GM19025 (cell line): ENCODE measurements around the gene DENND4A.
"Not testable (repeated sequence)": the region's sequence is repeated elsewhere in the genome, so short reads cannot be mapped to it uniquely, and the experiment has no call there.

Experiments used
- ATAC-seq: cut with Tn5 transposase; IDR thresholded peaks from one replicate; pipeline ENCODE4 v1.9.1; 2021; ENCODE audit warnings: mild to moderate bottlenecking, low read depth, moderate library complexity; ENCODE audit not compliant: unreplicated experiment

DENND4A gene

GRCh38 chr15:65789759-65790425 is 2.2 kb downstream of the DENND4A start:
- ATAC-seq = no peak

GRCh38 chr15:65789105-65789504 is 3.0 kb downstream of the DENND4A start:
- ATAC-seq = no peak

- no peak for ATAC-seq
These were observed 4.8 kb downstream of the DENND4A start for GRCh38 chr15:65787260-65787659.

GRCh38 chr15:65785151-65785550 is 6.9 kb downstream of the DENND4A start:
- no peak for ATAC-seq

GRCh38 chr15:65783872-65784271 is 8.2 kb downstream of the DENND4A start:
- no peak for ATAC-seq

- ATAC-seq = no peak
These were observed 10.0 kb downstream of the DENND4A start for GRCh38 chr15:65782096-65782495.

GRCh38 chr15:65778701-65779100 is 13.4 kb downstream of the DENND4A start:
- not testable (repeated sequence) for ATAC-seq

GRCh38 chr15:65778269-65778668 is 13.8 kb downstream of the DENND4A start:
- ATAC-seq = no peak

- ATAC-seq = no peak
These were observed 14.2 kb downstream of the DENND4A start for GRCh38 chr15:65777843-65778242.

- no peak for ATAC-seq
These were observed 15.0 kb downstream of the DENND4A start for GRCh38 chr15:65777053-65777452.

GRCh38 chr15:65773386-65774111 is 18.5 kb downstream of the DENND4A start:
- peak; percentile 50 for ATAC-seq

GRCh38 chr15:65772930-65773329 is 19.2 kb downstream of the DENND4A start:
- no peak for ATAC-seq

- no peak for ATAC-seq
These were observed 20.2 kb downstream of the DENND4A start for GRCh38 chr15:65771870-65772269.

GRCh38 chr15:65769482-65769881 is 22.6 kb downstream of the DENND4A start:
- no peak for ATAC-seq

GRCh38 chr15:65767895-65768294 is 24.2 kb downstream of the DENND4A start:
- ATAC-seq = no peak

GRCh38 chr15:65767264-65767595 is 24.9 kb downstream of the DENND4A start:
- ATAC-seq = no peak

GRCh38 chr15:65766422-65767263 is 25.4 kb downstream of the DENND4A start:
- no peak for ATAC-seq

GRCh38 chr15:65765106-65765505 is 27.0 kb downstream of the DENND4A start:
- no peak for ATAC-seq

GRCh38 chr15:65762914-65763787 is 28.9 kb downstream of the DENND4A start:
- no peak for ATAC-seq

- no peak for ATAC-seq
These were observed 29.7 kb downstream of the DENND4A start for GRCh38 chr15:65762399-65762798.
